Pancreas (tissue), 10 donors: ENCODE results near the gene RNF167. TPM values are rescaled to one million over a fixed set of nuclear protein-coding genes. Genes with fewer than 3 reads are reported as not detected.

Source experiments
- ATAC-seq, 4 donors: fragments of 200-7000 bp; cut with Tn5 transposase; one replicate each; pipeline versions ENCODE4 v1.8.0 to v1.9.1; 2020; ENCODE audit warnings: mild to moderate bottlenecking in 4 of 4, moderate library complexity in 4 of 4
- DNase-seq, 6 donors: peaks; one replicate each; pipeline ENCODE4 v3.0.0-alpha.2; 2020
- FAIRE-seq: peaks from 2 replicates; lab custom pipeline; 2012; peaks lifted over from hg19 to GRCh38; lab: Jason Lieb, UNC
- H3K27ac ChIP-seq, 4 donors: fragments of 200-600 bp; sonication (generic); 1 replicate in 3 of 4; 2 replicates in 1 of 4; pipeline versions ENCODE4 v1.5.0 to v1.8.0; 2020
- H3K27me3 ChIP-seq, 4 donors: fragments of 200-600 bp; one replicate each; pipeline ENCODE4 v1.8.0; 2021
- H3K36me3 ChIP-seq, 3 donors: fragments of 200-600 bp; sonication (generic) in 1 of 3; one replicate each; pipeline versions ENCODE4 v1.5.0 to v1.8.0; 2020 to 2021
- H3K4me1 ChIP-seq, 3 donors: fragments of 200-600 bp; one replicate each; pipeline ENCODE4 v1.8.0; 2021
- H3K4me3 ChIP-seq, 4 donors: fragments of 200-600 bp; sonication (generic) in 2 of 4; one replicate each; pipeline versions ENCODE4 v1.5.0 to v1.8.0; 2020 to 2021
- H3K9me3 ChIP-seq, 4 donors: fragments of 200-600 bp; one replicate each; pipeline ENCODE4 v1.8.0; 2021
- WGBS, 2 donors: extraction: QIAGEN DNeasy Blood & Tissue Kit; methylation state at CpG; one replicate each; pipeline ENCODE4 v1.1.7; 2013; 5-methylcytosine and 5-hydroxymethylcytosine counted together
- intact Hi-C, 3 donors: fragments of 100-400 bp; cut with DNase I; formaldehyde crosslinking; loops; one replicate each; pipeline versions ENCODE4 v1.11.1 to v1.14.2; 2022
- polyA plus RNA-seq, 2 donors: library from polyadenylated mRNA; stranded (reverse); fragments of 200-250 nt; gene quantifications; one replicate each; pipeline ENCODE4 v1.2.3, GENCODE V29; 2013
- total RNA-seq, 6 donors: library from RNA; stranded (reverse); fragmentation: NEBNext Ultra II Directional in 4 of 6; extraction: Animal tissue kit (Norgen Biotek cat#: 25700) in 4 of 6; gene quantifications; one replicate each; pipeline versions ENCODE4 v1.2.1 to v1.2.4, GENCODE V29; 2021 to 2023
- TF ChIP-seq, protein P1 (sequence below), 4 donors: fragments of 200-600 bp; sonication (generic) in 3 of 4; IDR thresholded peaks; one replicate each; pipeline versions ENCODE4 v1.5.0 to v1.8.0; 2021; ENCODE audit warnings: antibody characterized with exemption in 4 of 4
- donor health status: healthy with polysubstance abuse.
- donor health status: DM: no; HTN: no; CAD: no; lungs with moderate emphysema.
- donor health status: DM: no; HTN: no; CAD: no.
- donor health status: control.
- donor health status: control.
- donor health status: Bipolar disorder and iron deficiency.
- donor health status: DM: yes; HTN: yes; CAD: no.
- donor health status: DM: no; HTN: no; CAD: no.
- donor health status: DM: no; HTN: no; CAD: no.
- donor health status: DM: yes; HTN: yes; CAD: no.

The RNF167 gene
- total and polyA plus RNA-seq, 8 donors = 40.8 to 118 (median 53.0) TPM

DNA sequence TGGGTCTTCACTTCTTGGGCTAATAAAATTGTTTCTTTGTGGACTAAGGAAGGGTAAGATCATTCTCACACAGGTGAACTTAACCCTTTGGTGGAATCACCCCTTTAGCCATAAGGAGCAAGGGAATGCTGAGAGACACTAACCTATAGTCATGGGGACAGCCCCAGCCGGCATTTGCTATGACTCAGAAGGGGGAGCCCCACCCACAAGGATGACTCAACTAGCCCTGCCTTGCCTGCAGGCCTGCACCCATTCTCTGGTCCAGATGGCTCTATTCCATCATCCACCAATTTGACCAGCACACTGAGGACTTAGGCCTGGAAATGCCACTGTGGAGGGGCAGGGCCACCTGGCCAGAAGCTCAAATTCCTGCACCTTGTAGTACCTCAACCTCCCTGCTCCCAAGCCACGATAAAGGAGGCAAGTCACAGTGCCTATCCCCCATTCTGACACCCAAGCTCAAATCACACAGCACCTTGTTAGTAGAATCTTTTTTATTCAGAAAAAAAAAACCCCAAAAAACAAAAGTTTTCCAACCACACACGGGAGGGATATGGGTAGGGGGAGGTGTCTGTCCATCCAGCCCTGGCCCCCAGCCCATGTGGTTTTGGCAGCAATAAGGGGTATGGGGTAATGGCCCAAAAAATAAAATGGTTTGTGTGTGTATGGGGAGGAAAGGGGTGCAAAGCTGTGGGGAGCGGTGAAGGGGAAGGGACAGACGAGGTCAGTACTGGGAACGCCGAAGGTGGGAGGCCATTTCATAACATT, 5.3 kb downstream of the RNF167 start:
- Histone ChIP-seq H3K27ac (peak overlapping the region in 3 of 4 donors; percentile 3 to 17 (median 15)), H3K36me3 (peaks cover 0 to 23% (median 0%) of the 10 kb centered on the region in 3 donors), H3K4me1 (peaks cover 5 to 34% (median 14%) of the 10 kb centered on the region in 3 donors), H3K4me3 (peak overlapping the region in 1 of 4 donors; percentile 98), H3K27me3 (no peaks in the 10 kb centered on the region), H3K9me3 (no peaks in the 10 kb centered on the region)
- TF ChIP-seq, protein P1, sequence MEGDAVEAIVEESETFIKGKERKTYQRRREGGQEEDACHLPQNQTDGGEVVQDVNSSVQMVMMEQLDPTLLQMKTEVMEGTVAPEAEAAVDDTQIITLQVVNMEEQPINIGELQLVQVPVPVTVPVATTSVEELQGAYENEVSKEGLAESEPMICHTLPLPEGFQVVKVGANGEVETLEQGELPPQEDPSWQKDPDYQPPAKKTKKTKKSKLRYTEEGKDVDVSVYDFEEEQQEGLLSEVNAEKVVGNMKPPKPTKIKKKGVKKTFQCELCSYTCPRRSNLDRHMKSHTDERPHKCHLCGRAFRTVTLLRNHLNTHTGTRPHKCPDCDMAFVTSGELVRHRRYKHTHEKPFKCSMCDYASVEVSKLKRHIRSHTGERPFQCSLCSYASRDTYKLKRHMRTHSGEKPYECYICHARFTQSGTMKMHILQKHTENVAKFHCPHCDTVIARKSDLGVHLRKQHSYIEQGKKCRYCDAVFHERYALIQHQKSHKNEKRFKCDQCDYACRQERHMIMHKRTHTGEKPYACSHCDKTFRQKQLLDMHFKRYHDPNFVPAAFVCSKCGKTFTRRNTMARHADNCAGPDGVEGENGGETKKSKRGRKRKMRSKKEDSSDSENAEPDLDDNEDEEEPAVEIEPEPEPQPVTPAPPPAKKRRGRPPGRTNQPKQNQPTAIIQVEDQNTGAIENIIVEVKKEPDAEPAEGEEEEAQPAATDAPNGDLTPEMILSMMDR (IDR thresholded peaks at IDR 0.05) = no peak
- FAIRE-seq = no peak
- peak; percentile 63 to 81 (median 70) for DNase-seq
- intact Hi-C loops = no loop called here
- ATAC-seq = peak in 3 of 4 donors; percentile 7 to 24 (median 15)
- WGBS, 2 donors = 53 to 65% methylated on average over 7 of the region's 7 CpGs

DNA sequence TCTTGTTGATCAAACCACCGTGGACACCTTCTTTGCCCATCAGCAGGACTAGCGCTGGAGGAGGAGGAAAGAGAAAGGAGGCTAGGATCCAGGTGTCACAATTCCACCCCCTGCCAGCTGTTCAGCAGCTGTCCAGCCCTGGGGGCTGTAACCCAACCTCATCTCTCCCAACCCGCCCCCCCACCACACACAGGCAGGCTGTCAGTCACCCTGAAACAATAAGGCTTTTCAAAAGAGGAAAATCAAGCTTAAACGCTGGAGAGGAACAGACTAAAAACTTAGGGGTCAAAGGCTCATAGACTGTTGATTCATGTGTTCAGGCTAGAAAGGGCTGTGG, 5.8 kb downstream of the RNF167 start:
- ATAC-seq (no peak), DNase-seq (no peak), FAIRE-seq (no peak)
- TF ChIP-seq, protein P1 (IDR thresholded peaks at IDR 0.05) = no peak
- peaks cover 5 to 36% (median 14%) of the 10 kb centered on the region in 3 donors for H3K4me1 ChIP-seq
- no peaks in the 10 kb centered on the region for H3K9me3 ChIP-seq
- intact Hi-C loops = no loop called here
- no peaks in the 10 kb centered on the region for H3K27me3 ChIP-seq
- no peak overlapping the region for H3K27ac ChIP-seq
- H3K36me3 ChIP-seq = peaks cover 0 to 23% (median 0%) of the 10 kb centered on the region in 3 donors
- 27 to 39% methylated on average over 4 of the region's 4 CpGs for WGBS, 2 donors
- peak overlapping the region in 2 of 4 donors; percentile 98 to 100 for H3K4me3 ChIP-seq

DNA sequence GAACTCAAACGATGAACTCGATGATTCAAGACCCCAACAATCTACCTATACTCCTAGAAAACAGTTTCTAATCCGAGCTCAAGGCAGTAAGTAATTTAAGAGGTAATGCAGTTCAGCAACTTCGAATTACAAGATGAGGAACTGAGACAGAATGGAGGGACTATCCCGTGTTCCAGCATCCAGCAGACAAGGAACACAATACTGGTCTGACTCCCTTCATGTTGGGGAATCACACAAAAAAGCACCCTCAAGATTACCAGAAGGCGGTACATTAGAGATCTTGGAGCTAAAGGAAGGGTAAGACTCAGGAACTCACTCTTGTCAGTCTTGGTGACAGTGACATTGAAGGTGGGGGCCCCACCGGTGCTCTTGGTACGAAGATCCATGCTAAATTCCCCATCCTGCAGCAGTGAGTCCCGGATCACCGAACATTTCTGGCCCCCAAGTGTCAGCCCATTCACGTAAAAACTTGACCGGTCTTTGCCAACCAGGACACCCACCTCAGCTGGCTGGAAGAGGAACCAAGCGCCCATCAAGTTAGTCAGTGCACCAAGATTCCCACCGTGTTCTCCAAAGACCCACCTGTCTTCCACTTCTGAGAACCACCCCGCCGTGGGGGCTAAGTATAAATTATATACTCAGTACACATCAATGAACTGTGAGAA, 6.4 kb downstream of the RNF167 start:
- peak in 1 of 6 donors; percentile 20 for DNase-seq
- Histone ChIP-seq H3K4me1 (peaks cover under 1 to 31% (median 10%) of the 10 kb centered on the region in 3 donors), H3K4me3 (peak overlapping the region in 3 of 4 donors; percentile 96 to 100 (median 98)), H3K27ac (no peak overlapping the region), H3K9me3 (no peaks in the 10 kb centered on the region), H3K27me3 (no peaks in the 10 kb centered on the region), H3K36me3 (peaks cover 0 to 23% (median 0%) of the 10 kb centered on the region in 3 donors)
- TF ChIP-seq, protein P1 (IDR thresholded peaks at IDR 0.05) = no peak
- no peak for ATAC-seq
- no peak for FAIRE-seq
- intact Hi-C loops = no loop called here
- WGBS, 2 donors = 28 to 38% methylated on average over 16 of the region's 16 CpGs

DNA sequence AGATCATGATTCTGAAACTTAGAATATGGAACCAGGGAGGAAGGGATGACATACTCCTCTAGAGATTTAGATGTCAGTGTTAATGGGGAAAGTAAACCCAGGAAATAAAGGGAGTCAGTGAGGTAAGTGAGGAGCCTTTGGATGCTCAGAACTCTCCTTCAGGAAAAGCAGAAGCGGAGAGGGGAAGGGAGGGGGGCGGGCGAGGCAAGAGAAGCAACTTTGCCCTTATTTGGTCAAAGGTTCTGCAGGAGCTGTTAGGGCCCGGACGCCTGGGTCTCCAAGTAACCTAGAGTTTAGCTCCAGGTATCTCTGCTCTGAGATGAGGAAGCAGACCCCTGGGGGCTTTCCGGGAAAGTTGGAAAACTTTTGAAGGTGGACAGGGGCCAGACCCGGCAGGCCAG, 6.9 kb downstream of the RNF167 start:
- FAIRE-seq = no peak
- no peak for ATAC-seq
- Histone ChIP-seq H3K4me1 (peaks cover 0 to 25% (median 6%) of the 10 kb centered on the region in 3 donors), H3K27ac (peak overlapping the region; percentile 81 to 99 (median 94)), H3K4me3 (peak overlapping the region; percentile 94 to 100 (median 97)), H3K36me3 (peaks cover 0 to 23% (median 0%) of the 10 kb centered on the region in 3 donors), H3K9me3 (no peaks in the 10 kb centered on the region), H3K27me3 (no peaks in the 10 kb centered on the region)
- WGBS, 2 donors = 4 to 7% methylated on average over 7 of the region's 7 CpGs
- no peak for DNase-seq
- intact Hi-C loops = no loop called here
- TF ChIP-seq, protein P1 (IDR thresholded peaks at IDR 0.05) = no peak
